Hematopoietic multipotent progenitor cell treated with erythropoietin and hydrocortisone succinate and interleukin-3 and kit ligand, for 6 days (in vitro differentiated cells): ENCODE results near the gene DTX3.
"Not testable (repeated sequence)": the region's sequence is repeated elsewhere in the genome, so short reads cannot be mapped to it uniquely, and the experiment has no call there.

Experiments
- DNase-seq: peaks from one replicate; pipeline ENCODE4 v3.0.0-alpha.2; 2015

The DTX3 gene

GRCh38 chr12:57604454-57604991 is at the start of gene DTX3:
Gene DTX3 (plus strand): TSS chr12:57604824. CDS start chr12:57606518, 1,694 bp downstream.
- DNase-seq = no peak

- DNase-seq = no peak
Observed at GRCh38 chr12:57554897-57555296, 49.7 kb upstream of the DTX3 start.

- no peak for DNase-seq
Observed at GRCh38 chr12:57558864-57559263, 45.8 kb upstream of the DTX3 start.

GRCh38 chr12:57560516-57560915 is 44.1 kb upstream of the DTX3 start:
- no peak for DNase-seq

GRCh38 chr12:57561117-57561516 is 43.5 kb upstream of the DTX3 start:
- not testable (repeated sequence) for DNase-seq

GRCh38 chr12:57563358-57563757 is 41.3 kb upstream of the DTX3 start:
- DNase-seq = no peak

GRCh38 chr12:57564178-57564740 is 40.4 kb upstream of the DTX3 start:
- no peak for DNase-seq

GRCh38 chr12:57568838-57569237 is 35.8 kb upstream of the DTX3 start:
- no peak for DNase-seq

- DNase-seq = no peak
Observed at GRCh38 chr12:57569858-57570257, 34.8 kb upstream of the DTX3 start.

- not testable (repeated sequence) for DNase-seq
Observed at GRCh38 chr12:57570438-57570837, 34.2 kb upstream of the DTX3 start.

GRCh38 chr12:57571926-57572762 is 32.5 kb upstream of the DTX3 start:
- DNase-seq = no peak

GRCh38 chr12:57574795-57575194 is 29.8 kb upstream of the DTX3 start:
- DNase-seq = no peak

GRCh38 chr12:57575771-57576612 is 28.6 kb upstream of the DTX3 start:
- DNase-seq = no peak

GRCh38 chr12:57576613-57577160 is 27.9 kb upstream of the DTX3 start:
- DNase-seq = no peak

GRCh38 chr12:57577981-57578758 is 26.5 kb upstream of the DTX3 start:
- DNase-seq = no peak

GRCh38 chr12:57579011-57579410 is 25.6 kb upstream of the DTX3 start:
- no peak for DNase-seq

GRCh38 chr12:57579677-57580465 is 24.8 kb upstream of the DTX3 start:
- no peak for DNase-seq

- DNase-seq = no peak
Observed at GRCh38 chr12:57580466-57580795, 24.2 kb upstream of the DTX3 start.

- DNase-seq = no peak
Observed at GRCh38 chr12:57581802-57582201, 22.8 kb upstream of the DTX3 start.

GRCh38 chr12:57582440-57582839 is 22.2 kb upstream of the DTX3 start:
- DNase-seq = no peak
